NCI-H345 treated with DMSO at 0.1 percent for 48 hours (cell line): ENCODE results near the gene CEP164.

Source experiments
- DNase-seq: peaks from one replicate; lab custom pipeline; 2025; ENCODE audit not compliant: unreplicated experiment; lab: John Stamatoyannopoulos, UW

Gene CEP164

GRCh38 chr11:117356126-117356890, 28.7 kb downstream of the CEP164 start:
- no peak for DNase-seq

GRCh38 chr11:117361432-117361831, 33.8 kb downstream of the CEP164 start:
- DNase-seq: no peak

- DNase-seq: no peak
Measured at GRCh38 chr11:117366248-117366647, 38.6 kb downstream of the CEP164 start.

- DNase-seq: no peak
Measured at GRCh38 chr11:117366875-117367274, 39.2 kb downstream of the CEP164 start.

- no peak for DNase-seq
Measured at GRCh38 chr11:117369534-117369933, 41.9 kb downstream of the CEP164 start.

- DNase-seq: no peak
Measured at GRCh38 chr11:117371453-117371852, 43.8 kb downstream of the CEP164 start.

GRCh38 chr11:117374316-117375055, 46.8 kb downstream of the CEP164 start:
- no peak for DNase-seq

- peak; percentile 8 for DNase-seq
Measured at GRCh38 chr11:117375960-117376359, 48.3 kb downstream of the CEP164 start.

GRCh38 chr11:117376517-117376916, 48.9 kb downstream of the CEP164 start:
- no peak for DNase-seq

GRCh38 chr11:117378976-117379865, 51.6 kb downstream of the CEP164 start:
- no peak for DNase-seq

GRCh38 chr11:117380676-117381075, 53.0 kb downstream of the CEP164 start:
- DNase-seq: no peak

- no peak for DNase-seq
Measured at GRCh38 chr11:117381481-117382387, 54.1 kb downstream of the CEP164 start.

GRCh38 chr11:117382746-117383145, 55.1 kb downstream of the CEP164 start:
- no peak for DNase-seq

- DNase-seq: no peak
Measured at GRCh38 chr11:117384045-117384444, 56.4 kb downstream of the CEP164 start.

- DNase-seq: no peak
Measured at GRCh38 chr11:117385471-117385870, 57.8 kb downstream of the CEP164 start.

- DNase-seq: no peak
Measured at GRCh38 chr11:117385906-117386305, 58.3 kb downstream of the CEP164 start.

- DNase-seq: no peak
Measured at GRCh38 chr11:117387992-117388755, 60.5 kb downstream of the CEP164 start.

- no peak for DNase-seq
Measured at GRCh38 chr11:117390743-117391142, 63.1 kb downstream of the CEP164 start.

GRCh38 chr11:117391181-117391580, 63.5 kb downstream of the CEP164 start:
- DNase-seq: no peak
